ENCODE measurements around the gene POU2AF2.
"Not testable (repeated sequence)": the region's sequence is repeated elsewhere in the genome, so short reads cannot be mapped to it uniquely, and the experiment has no call there.

POU2AF2 gene, protein sequence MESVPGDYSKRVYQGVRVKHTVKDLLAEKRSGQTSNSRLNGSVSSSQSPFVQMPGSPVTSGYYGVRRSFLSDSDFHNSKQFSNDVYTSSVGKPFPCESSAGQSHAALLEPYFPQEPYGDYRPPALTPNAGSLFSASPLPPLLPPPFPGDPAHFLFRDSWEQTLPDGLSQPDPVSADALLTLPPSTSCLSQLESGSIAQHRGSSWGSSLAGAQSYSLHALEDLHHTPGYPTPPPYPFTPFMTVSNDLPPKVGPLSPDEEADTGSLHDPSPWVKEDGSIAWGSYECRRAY

DNA sequence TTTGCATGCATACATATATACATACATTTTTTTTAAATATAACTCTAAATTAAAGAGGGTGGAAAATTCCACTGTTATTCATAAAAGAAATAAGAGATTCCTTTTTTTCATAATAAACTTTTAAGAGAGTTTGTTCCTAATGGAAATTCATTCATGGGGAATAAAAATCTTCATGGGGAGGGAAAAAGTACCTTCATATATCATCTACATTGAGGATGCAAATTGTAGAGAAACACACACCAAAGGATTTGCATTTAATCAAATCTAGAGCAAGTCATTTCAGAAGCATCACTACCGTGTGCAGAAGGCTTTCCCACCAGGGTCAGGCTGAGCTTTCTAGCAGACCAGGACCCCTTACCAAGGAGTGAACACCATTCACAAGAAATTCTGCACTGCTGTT is at the start of gene POU2AF2:
Gene POU2AF2 (plus strand): TSS at position 301 of the 400 bp plus-strand sequence. CDS start 129 bp downstream, outside the sequence.
- Histone ChIP-seq H3K36me3 (ENCODE audit: insufficient read depth, low read length) (no peaks in the 10 kb centered on the region), H3K4me1 (ENCODE audit: insufficient read depth, low read length) (no peaks in the 10 kb centered on the region), H3K9me3 (ENCODE audit: control insufficient read depth, insufficient read depth, low read length) (no peaks in the 10 kb centered on the region), H3K9ac (ENCODE audit: low read depth, low read length) (no peak within 1 kb of the TSS)

DNA sequence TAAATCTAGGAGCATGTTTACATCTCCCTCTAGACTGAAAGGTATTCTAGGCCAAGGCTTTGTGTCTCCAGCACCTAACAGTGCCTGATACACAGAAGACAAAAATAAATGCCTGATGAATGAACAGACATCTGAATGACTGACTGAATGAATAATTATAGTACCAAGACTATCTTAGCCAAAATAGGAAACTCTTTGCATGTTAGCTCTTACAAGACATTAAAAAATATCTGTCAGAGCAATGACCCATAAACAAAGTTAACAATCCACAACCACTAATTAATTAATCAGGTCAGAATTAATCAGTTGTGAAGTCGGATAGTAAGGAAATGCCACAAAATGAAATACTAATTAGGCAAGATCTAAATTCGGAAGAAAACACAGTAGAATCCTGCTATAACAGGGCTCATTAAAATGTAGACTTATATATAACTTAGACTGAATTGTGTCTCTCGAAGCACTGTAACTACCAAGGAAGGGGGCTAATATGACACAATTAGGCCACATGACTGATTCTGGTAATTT is 45.5 kb upstream of the POU2AF2 start:
- Histone ChIP-seq H3K9me3 (ENCODE audit: control insufficient read depth, insufficient read depth, low read length) (no peaks in the 10 kb centered on the region), H3K9ac (ENCODE audit: low read depth, low read length) (no peak overlapping the region), H3K4me1 (ENCODE audit: insufficient read depth, low read length) (no peaks in the 10 kb centered on the region), H3K36me3 (ENCODE audit: insufficient read depth, low read length) (no peaks in the 10 kb centered on the region)

GRCh38 chr11:111204211-111204610 is 41.3 kb upstream of the POU2AF2 start:
- no peaks in the 10 kb centered on the region for H3K9me3 ChIP-seq (ENCODE audit: control insufficient read depth, insufficient read depth, low read length)
- no peaks in the 10 kb centered on the region for H3K36me3 ChIP-seq (ENCODE audit: insufficient read depth, low read length)
- H3K4me1 ChIP-seq (ENCODE audit: insufficient read depth, low read length) = no peaks in the 10 kb centered on the region
- no peak overlapping the region for H3K9ac ChIP-seq (ENCODE audit: low read depth, low read length)

GRCh38 chr11:111205632-111206385 is 39.7 kb upstream of the POU2AF2 start:
- no peaks in the 10 kb centered on the region for H3K36me3 ChIP-seq (ENCODE audit: insufficient read depth, low read length)
- no peaks in the 10 kb centered on the region for H3K9me3 ChIP-seq (ENCODE audit: control insufficient read depth, insufficient read depth, low read length)
- no peaks in the 10 kb centered on the region for H3K4me1 ChIP-seq (ENCODE audit: insufficient read depth, low read length)
- H3K9ac ChIP-seq (ENCODE audit: low read depth, low read length) = no peak overlapping the region

- Histone ChIP-seq H3K9me3 (ENCODE audit: control insufficient read depth, insufficient read depth, low read length) (no peaks in the 10 kb centered on the region), H3K9ac (ENCODE audit: low read depth, low read length) (no peak overlapping the region), H3K36me3 (ENCODE audit: insufficient read depth, low read length) (no peaks in the 10 kb centered on the region), H3K4me1 (ENCODE audit: insufficient read depth, low read length) (no peaks in the 10 kb centered on the region)
Measured at GRCh38 chr11:111206472-111206871, 39.1 kb upstream of the POU2AF2 start.

GRCh38 chr11:111207213-111207612 is 38.3 kb upstream of the POU2AF2 start:
- Histone ChIP-seq H3K36me3 (ENCODE audit: insufficient read depth, low read length) (no peaks in the 10 kb centered on the region), H3K4me1 (ENCODE audit: insufficient read depth, low read length) (no peaks in the 10 kb centered on the region), H3K9ac (ENCODE audit: low read depth, low read length) (no peak overlapping the region), H3K9me3 (ENCODE audit: control insufficient read depth, insufficient read depth, low read length) (no peaks in the 10 kb centered on the region)

DNA sequence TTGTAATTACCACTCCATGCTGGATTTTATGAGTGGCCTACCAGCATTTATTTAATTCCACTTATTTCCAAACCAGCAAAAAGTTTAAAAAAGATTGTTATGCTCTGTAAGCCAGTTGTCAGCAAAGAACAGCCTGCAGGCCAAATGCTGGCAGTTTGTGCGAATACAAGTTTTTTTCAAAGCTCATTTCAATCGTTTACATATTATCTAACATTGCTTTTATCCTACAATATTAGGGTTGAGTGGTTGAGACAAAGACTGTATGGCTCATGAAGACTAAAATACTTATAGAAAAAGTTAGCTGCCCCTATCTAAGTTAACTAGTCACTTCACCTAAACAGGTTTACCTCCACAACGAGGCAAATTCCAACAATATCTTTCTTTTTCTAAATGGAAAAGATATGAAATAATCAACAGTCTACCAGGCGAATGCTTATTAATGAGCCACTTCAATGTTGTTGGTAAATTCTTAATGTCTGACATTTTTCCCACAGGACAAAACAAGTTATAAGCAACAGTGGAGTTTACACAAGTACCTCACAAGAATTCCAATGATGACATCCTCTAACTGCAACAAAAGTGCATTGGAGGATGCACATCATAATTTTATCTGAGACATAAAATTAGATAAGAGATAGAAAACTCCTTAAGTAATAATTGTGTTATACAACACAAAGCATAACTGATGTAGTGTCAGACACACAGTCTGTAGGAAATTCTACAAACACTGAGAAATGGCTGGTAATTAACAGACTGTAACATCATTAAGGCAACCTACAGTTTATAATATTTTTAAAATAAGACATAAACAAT is 35.8 kb upstream of the POU2AF2 start:
- Histone ChIP-seq H3K9ac (ENCODE audit: low read depth, low read length) (no peak overlapping the region), H3K4me1 (ENCODE audit: insufficient read depth, low read length) (no peaks in the 10 kb centered on the region), H3K9me3 (ENCODE audit: control insufficient read depth, insufficient read depth, low read length) (no peaks in the 10 kb centered on the region), H3K36me3 (ENCODE audit: insufficient read depth, low read length) (no peaks in the 10 kb centered on the region)

DNA sequence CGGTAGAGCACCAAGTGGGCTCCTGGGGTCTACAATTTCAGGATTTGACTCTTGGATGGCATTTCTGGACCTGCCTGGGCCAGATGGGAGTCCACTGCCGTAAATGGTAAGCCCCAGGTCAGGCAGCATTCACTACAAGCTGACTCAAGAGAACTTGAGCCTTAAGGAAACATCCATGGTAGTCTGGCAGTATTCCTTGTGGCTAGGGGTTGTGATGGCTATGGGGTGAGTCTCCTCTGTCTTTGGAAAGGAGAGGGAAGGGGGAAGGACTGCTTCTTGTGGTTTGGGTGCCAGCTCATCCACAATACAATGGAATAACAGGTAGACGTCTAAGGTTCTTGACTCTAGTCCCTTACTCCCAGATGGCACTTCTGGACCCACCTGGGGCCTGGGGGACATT is 32.3 kb upstream of the POU2AF2 start:
- Histone ChIP-seq H3K9me3 (ENCODE audit: control insufficient read depth, insufficient read depth, low read length) (no peaks in the 10 kb centered on the region), H3K9ac (ENCODE audit: low read depth, low read length) (no peak overlapping the region), H3K36me3 (ENCODE audit: insufficient read depth, low read length) (no peaks in the 10 kb centered on the region), H3K4me1 (ENCODE audit: insufficient read depth, low read length) (no peaks in the 10 kb centered on the region)

DNA sequence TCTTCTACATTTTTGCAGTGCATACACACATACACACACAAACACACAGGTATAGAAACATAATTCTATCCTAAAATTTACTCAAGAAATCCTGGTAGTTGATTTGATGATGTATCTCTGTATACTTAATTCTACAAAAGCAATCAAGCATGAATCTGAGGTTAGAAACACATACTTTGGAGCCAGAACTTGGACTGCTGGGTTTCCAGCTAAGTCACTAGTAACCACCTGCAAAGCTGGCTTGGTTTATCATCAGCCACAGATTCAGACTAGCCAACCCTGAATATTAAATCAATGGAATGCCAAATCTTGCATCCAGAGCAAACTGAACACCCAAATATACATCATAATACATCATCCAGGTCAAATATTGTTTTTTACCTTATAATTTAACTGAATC is 24.8 kb upstream of the POU2AF2 start:
- Histone ChIP-seq H3K9me3 (ENCODE audit: control insufficient read depth, insufficient read depth, low read length) (no peaks in the 10 kb centered on the region), H3K9ac (ENCODE audit: low read depth, low read length) (no peak overlapping the region), H3K4me1 (ENCODE audit: insufficient read depth, low read length) (no peaks in the 10 kb centered on the region), H3K36me3 (ENCODE audit: insufficient read depth, low read length) (no peaks in the 10 kb centered on the region)

DNA sequence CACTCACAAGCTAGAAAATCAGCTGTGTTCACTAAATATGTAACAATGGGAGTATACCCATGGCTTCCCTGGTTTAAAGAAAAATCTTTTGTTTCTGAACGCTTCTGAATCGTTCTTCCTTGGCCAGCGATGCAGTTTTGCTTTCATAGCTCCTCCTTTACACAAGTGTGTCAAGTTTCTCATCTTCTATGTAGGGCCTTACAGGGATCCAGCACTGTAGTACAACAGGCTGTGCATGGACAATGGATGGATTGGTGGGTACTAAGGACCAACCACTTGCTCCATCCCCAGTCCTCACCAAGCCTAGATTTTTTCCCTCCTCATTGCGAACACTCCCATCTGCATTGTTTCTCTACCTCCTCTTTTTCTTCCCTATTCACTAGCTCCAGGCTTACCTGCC is 24.3 kb upstream of the POU2AF2 start:
- no peaks in the 10 kb centered on the region for H3K9me3 ChIP-seq (ENCODE audit: control insufficient read depth, insufficient read depth, low read length)
- no peaks in the 10 kb centered on the region for H3K4me1 ChIP-seq (ENCODE audit: insufficient read depth, low read length)
- H3K9ac ChIP-seq (ENCODE audit: low read depth, low read length) = peak overlapping the region; percentile 33; the same call in 1 of the 2 replicates
- H3K36me3 ChIP-seq (ENCODE audit: insufficient read depth, low read length) = no peaks in the 10 kb centered on the region

- H3K9ac ChIP-seq (ENCODE audit: low read depth, low read length) = peak overlapping the region; percentile 38; the same call in 1 of the 2 replicates
- not testable (repeated sequence) for H3K9me3 ChIP-seq (ENCODE audit: control insufficient read depth, insufficient read depth, low read length); H3K4me1 ChIP-seq (ENCODE audit: insufficient read depth, low read length); H3K36me3 ChIP-seq (ENCODE audit: insufficient read depth, low read length)
Measured at GRCh38 chr11:111221936-111222335, 23.6 kb upstream of the POU2AF2 start.

GRCh38 chr11:111222821-111223455 is 22.6 kb upstream of the POU2AF2 start:
- H3K9ac ChIP-seq (ENCODE audit: low read depth, low read length); H3K9me3 ChIP-seq (ENCODE audit: control insufficient read depth, insufficient read depth, low read length); H3K36me3 ChIP-seq (ENCODE audit: insufficient read depth, low read length); H3K4me1 ChIP-seq (ENCODE audit: insufficient read depth, low read length): not testable (repeated sequence)

DNA sequence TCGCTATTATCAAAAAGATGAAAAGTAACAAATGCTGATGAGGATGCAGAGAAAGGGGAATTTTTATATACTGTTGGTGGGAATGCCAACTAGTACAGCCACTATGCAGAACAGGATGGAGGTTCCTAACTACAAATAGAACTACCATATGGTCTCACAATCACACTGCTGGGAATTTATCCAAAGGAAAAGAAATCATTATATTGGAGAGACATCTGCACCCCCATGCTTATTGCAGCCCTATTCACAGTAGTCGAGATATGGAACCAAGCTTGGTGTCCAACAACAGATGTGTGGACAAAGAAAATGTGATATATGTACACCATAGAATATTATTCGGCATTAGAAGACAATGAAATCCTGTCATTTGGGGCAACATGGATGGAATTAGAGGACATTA is 19.6 kb upstream of the POU2AF2 start:
- H3K9ac ChIP-seq (ENCODE audit: low read depth, low read length) = no peak overlapping the region
- no peaks in the 10 kb centered on the region for H3K4me1 ChIP-seq (ENCODE audit: insufficient read depth, low read length)
- H3K9me3 ChIP-seq (ENCODE audit: control insufficient read depth, insufficient read depth, low read length) = no peaks in the 10 kb centered on the region
- H3K36me3 ChIP-seq (ENCODE audit: insufficient read depth, low read length) = no peaks in the 10 kb centered on the region

GRCh38 chr11:111229604-111230003 is 15.9 kb upstream of the POU2AF2 start:
- H3K9ac ChIP-seq (ENCODE audit: low read depth, low read length) = no peak overlapping the region
- H3K9me3 ChIP-seq (ENCODE audit: control insufficient read depth, insufficient read depth, low read length) = no peaks in the 10 kb centered on the region
- H3K4me1 ChIP-seq (ENCODE audit: insufficient read depth, low read length) = no peaks in the 10 kb centered on the region
- H3K36me3 ChIP-seq (ENCODE audit: insufficient read depth, low read length) = no peaks in the 10 kb centered on the region
